WTC11 (cell line): Measurements from ENCODE around the gene AVEN. TPM values are rescaled to one million over a fixed set of nuclear protein-coding genes. Genes with fewer than 3 reads are reported as not detected.

ENCODE experiments used
- ATAC-seq: fragments of 200-7000 bp; cut with Tn5 transposase; 2 replicates; pipeline ENCODE4 v1.10.0; 2021; ENCODE audit warnings: mild to moderate bottlenecking, moderate library complexity
- CTCF ChIA-PET: fragments of 300-600 bp; sonication (Branson Sonifier 250); formaldehyde crosslinking; loops from one replicate; lab custom pipeline; 2021; ENCODE audit warnings: antibody characterized with exemption; lab: Charles Lee
- POLR2A ChIA-PET: fragments of 350-600 bp; sonication (Branson Sonifier 250); formaldehyde crosslinking; loops from one replicate; lab custom pipeline; 2021; ENCODE audit warnings: antibody characterized with exemption; lab: Charles Lee
- DNase-seq: peaks from one replicate; pipeline ENCODE4 v3.0.0; 2021; ENCODE audit warnings: low spot score
- H3K27ac Mint-ChIP-seq: 2 replicates; pipeline ENCODE4 v1.8.0; 2021; ENCODE audit warnings: mixed read lengths
- H3K27me3 Mint-ChIP-seq: 2 replicates; pipeline ENCODE4 v1.8.0; 2021; ENCODE audit warnings: low read depth, mild to moderate bottlenecking, moderate library complexity, mixed read lengths
- H3K36me3 Mint-ChIP-seq: 2 replicates; pipeline ENCODE4 v1.8.0; 2021; ENCODE audit warnings: mixed read lengths
- H3K4me1 Mint-ChIP-seq: 2 replicates; pipeline ENCODE4 v1.8.0; 2022; ENCODE audit warnings: mixed read lengths
- H3K4me3 Mint-ChIP-seq: 2 replicates; pipeline ENCODE4 v1.8.0; 2021; ENCODE audit warnings: mild to moderate bottlenecking, moderate library complexity, mixed read lengths
- H3K9me3 Mint-ChIP-seq: 2 replicates; pipeline ENCODE4 v1.8.0; 2021; ENCODE audit warnings: mixed read lengths
- CBFB ChIP-seq: sonication (generic); formaldehyde crosslinking; IDR thresholded peaks from 2 replicates; pipeline ENCODE4 v1.8.1; 2022; ENCODE audit warnings: mild to moderate bottlenecking, low read depth, missing genetic modification reagents
- CREB1 ChIP-seq: sonication (generic); formaldehyde crosslinking; IDR thresholded peaks from 2 replicates; pipeline ENCODE4 v1.8.0; 2023; ENCODE audit warnings: mild to moderate bottlenecking, missing genetic modification reagents
- CTCF ChIP-seq: fragments of 200-600 bp; IDR thresholded peaks from 2 replicates; pipeline ENCODE4 v1.8.0; 2022; ENCODE audit warnings: antibody characterized with exemption
- E2F1 ChIP-seq: sonication (generic); formaldehyde crosslinking; IDR thresholded peaks from 2 replicates; pipeline ENCODE4 v1.8.0; 2022; ENCODE audit warnings: mild to moderate bottlenecking, missing genetic modification reagents
- ELF4 ChIP-seq: sonication (generic); formaldehyde crosslinking; IDR thresholded peaks from 2 replicates; pipeline ENCODE4 v1.8.1; 2022; ENCODE audit warnings: low read depth, mild to moderate bottlenecking, moderate library complexity, missing genetic modification reagents
- ETV6 ChIP-seq: sonication (generic); formaldehyde crosslinking; IDR thresholded peaks from 2 replicates; pipeline ENCODE4 v1.8.1; 2022; ENCODE audit warnings: mild to moderate bottlenecking, missing genetic modification reagents
- FOXJ3 ChIP-seq: sonication (generic); formaldehyde crosslinking; IDR thresholded peaks from 2 replicates; pipeline ENCODE4 v1.9.0; 2021; ENCODE audit warnings: missing genetic modification reagents, mild to moderate bottlenecking, borderline replicate concordance
- GABPB1 ChIP-seq: sonication (generic); formaldehyde crosslinking; IDR thresholded peaks from 2 replicates; pipeline ENCODE4 v1.8.1; 2023; ENCODE audit warnings: mild to moderate bottlenecking, missing genetic modification reagents
- GRHL2 ChIP-seq: fragments of 250-450 bp; sonication (Bioruptor Pico); IDR thresholded peaks from 2 replicates; pipeline ENCODE4 v1.8.0; 2022; ENCODE audit warnings: mild to moderate bottlenecking, moderate library complexity; ENCODE audit not compliant: insufficient replicate concordance, severe bottlenecking
- HMGA2 ChIP-seq: fragments of 250-450 bp; sonication (Bioruptor Pico); IDR thresholded peaks from 2 replicates; pipeline ENCODE4 v1.4.0; 2021; ENCODE audit warnings: mild to moderate bottlenecking, moderate library complexity
- JUN ChIP-seq: sonication (generic); formaldehyde crosslinking; IDR thresholded peaks from 2 replicates; pipeline ENCODE4 v1.8.0; 2023; ENCODE audit warnings: mild to moderate bottlenecking, missing genetic modification reagents
- MAX ChIP-seq: sonication (generic); formaldehyde crosslinking; IDR thresholded peaks from 2 replicates; pipeline ENCODE4 v1.8.0; 2022; ENCODE audit warnings: mild to moderate bottlenecking, missing genetic modification reagents
- MYBL2 ChIP-seq: sonication (generic); formaldehyde crosslinking; IDR thresholded peaks from 2 replicates; pipeline ENCODE4 v1.8.1; 2023; ENCODE audit warnings: mild to moderate bottlenecking, moderate library complexity, missing genetic modification reagents
- NR1H2 ChIP-seq: sonication (generic); formaldehyde crosslinking; IDR thresholded peaks from 2 replicates; pipeline ENCODE4 v1.9.0; 2021; ENCODE audit warnings: mild to moderate bottlenecking, moderate library complexity, missing genetic modification reagents
- NR2C2 ChIP-seq: sonication (generic); formaldehyde crosslinking; IDR thresholded peaks from 2 replicates; pipeline ENCODE4 v1.8.0; 2022; ENCODE audit warnings: mild to moderate bottlenecking, missing genetic modification reagents
- NR3C1 ChIP-seq: sonication (generic); formaldehyde crosslinking; conservative IDR thresholded peaks from 2 replicates; pipeline ENCODE4 v1.8.1; 2023; ENCODE audit warnings: low read depth, mild to moderate bottlenecking, missing genetic modification reagents
- OVOL2 ChIP-seq: fragments of 250-450 bp; sonication (Bioruptor Pico); IDR thresholded peaks from 2 replicates; pipeline ENCODE4 v1.9.0; 2021; ENCODE audit warnings: mild to moderate bottlenecking, borderline replicate concordance
- PRDM15 ChIP-seq: sonication (generic); formaldehyde crosslinking; IDR thresholded peaks from 2 replicates; pipeline ENCODE4 v1.8.0; 2022; ENCODE audit warnings: missing genetic modification reagents
- SMAD3 ChIP-seq: sonication (generic); formaldehyde crosslinking; IDR thresholded peaks from 2 replicates; pipeline ENCODE4 v1.8.0; 2022; ENCODE audit warnings: missing genetic modification reagents, mild to moderate bottlenecking, borderline replicate concordance
- SMAD4 ChIP-seq: sonication (generic); formaldehyde crosslinking; IDR thresholded peaks from 2 replicates; pipeline ENCODE4 v1.8.0; 2022; ENCODE audit warnings: mild to moderate bottlenecking, missing genetic modification reagents
- SOX15 ChIP-seq: fragments of 250-450 bp; sonication (Bioruptor Pico); IDR thresholded peaks from 2 replicates; pipeline ENCODE4 v1.9.0; 2021; ENCODE audit warnings: mild to moderate bottlenecking
- ZNF138 ChIP-seq: sonication (generic); formaldehyde crosslinking; conservative IDR thresholded peaks from 2 replicates; pipeline ENCODE4 v1.8.1; 2022; ENCODE audit warnings: mild to moderate bottlenecking, moderate library complexity, missing genetic modification reagents
- ZNF263 ChIP-seq: sonication (generic); formaldehyde crosslinking; IDR thresholded peaks from 2 replicates; pipeline ENCODE4 v1.8.1; 2022; ENCODE audit warnings: low read depth, mild to moderate bottlenecking, moderate library complexity, missing genetic modification reagents
- ZNF396 ChIP-seq: fragments of 250-450 bp; sonication (Bioruptor Pico); IDR thresholded peaks from 2 replicates; pipeline ENCODE4 v1.8.0; 2021; ENCODE audit warnings: mild to moderate bottlenecking, moderate library complexity, borderline replicate concordance
- ZNF423 ChIP-seq: fragments of 250-450 bp; sonication (Bioruptor Pico); IDR thresholded peaks from 2 replicates; pipeline ENCODE4 v2.1.2; 2022; ENCODE audit warnings: mild to moderate bottlenecking, moderate library complexity
- total RNA-seq: library from RNA; stranded (reverse); gene quantifications from 3 replicates; pipeline ENCODE4 v1.2.3, GENCODE V29; 2021
- TF ChIP-seq, protein P1 (sequence below): sonication (generic); formaldehyde crosslinking; conservative IDR thresholded peaks from 2 replicates; pipeline ENCODE4 v1.8.1; 2022; ENCODE audit warnings: mild to moderate bottlenecking, missing genetic modification reagents
- TF ChIP-seq, protein P2 (sequence below): sonication (generic); formaldehyde crosslinking; IDR thresholded peaks from 2 replicates; pipeline ENCODE4 v1.8.1; 2023; ENCODE audit warnings: mild to moderate bottlenecking, missing genetic modification reagents
- TF ChIP-seq, protein P3 (sequence below): sonication (generic); formaldehyde crosslinking; IDR thresholded peaks from 2 replicates; pipeline ENCODE4 v1.8.1; 2022; ENCODE audit warnings: missing genetic modification reagents, borderline replicate concordance

The AVEN gene
- total RNA-seq, 1 experiment from 2014 or later, result 12.4 TPM

GRCh38 chr15:33823119-33823518 lies 215.9 kb downstream of the AVEN start:
- DNase-seq (no peak), ATAC-seq (no peak)
- Mint-ChIP-seq H3K9me3 (peaks cover 2% of the 10 kb centered on the region), H3K36me3 (no peaks in the 10 kb centered on the region), H3K4me1 (peaks cover 19% of the 10 kb centered on the region), H3K4me3 (no peak overlapping the region), H3K27me3 (no peaks in the 10 kb centered on the region; the same call in 1 of the 2 replicates), H3K27ac (no peak overlapping the region)
- ChIA-PET CTCF (interaction anchor here (1.1 kb wide), 1 partner anchor 85 kb away, joined by 3 read pairs; no protein-coding TSS in a partner anchor), POLR2A (no interaction called here)
- TF ChIP-seq GRHL2 (CRISPR knock-in tag) (no peak), NR2C2 (no peak), GABPB1 (CRISPR knock-in tag) (no peak), HMGA2 (CRISPR knock-in tag) (no peak), CTCF (no peak), SMAD4 (no peak), SOX15 (no peak), JUN (no peak), ETV6 (CRISPR knock-in tag) (no peak), CBFB (CRISPR knock-in tag) (no peak), ZNF263 (CRISPR knock-in tag) (no peak), MAX (CRISPR knock-in tag) (no peak), ELF4 (CRISPR knock-in tag) (no peak)
- TF ChIP-seq, protein P1, sequence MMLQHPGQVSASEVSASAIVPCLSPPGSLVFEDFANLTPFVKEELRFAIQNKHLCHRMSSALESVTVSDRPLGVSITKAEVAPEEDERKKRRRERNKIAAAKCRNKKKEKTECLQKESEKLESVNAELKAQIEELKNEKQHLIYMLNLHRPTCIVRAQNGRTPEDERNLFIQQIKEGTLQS (CRISPR knock-in tag), result no peak
- TF ChIP-seq, protein P2, sequence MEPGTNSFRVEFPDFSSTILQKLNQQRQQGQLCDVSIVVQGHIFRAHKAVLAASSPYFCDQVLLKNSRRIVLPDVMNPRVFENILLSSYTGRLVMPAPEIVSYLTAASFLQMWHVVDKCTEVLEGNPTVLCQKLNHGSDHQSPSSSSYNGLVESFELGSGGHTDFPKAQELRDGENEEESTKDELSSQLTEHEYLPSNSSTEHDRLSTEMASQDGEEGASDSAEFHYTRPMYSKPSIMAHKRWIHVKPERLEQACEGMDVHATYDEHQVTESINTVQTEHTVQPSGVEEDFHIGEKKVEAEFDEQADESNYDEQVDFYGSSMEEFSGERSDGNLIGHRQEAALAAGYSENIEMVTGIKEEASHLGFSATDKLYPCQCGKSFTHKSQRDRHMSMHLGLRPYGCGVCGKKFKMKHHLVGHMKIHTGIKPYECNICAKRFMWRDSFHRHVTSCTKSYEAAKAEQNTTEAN (CRISPR knock-in tag), result no peak

GRCh38 chr15:33822479-33822878 lies 216.5 kb downstream of the AVEN start:
- POLR2A ChIA-PET, result no interaction called here
- no peak overlapping the region for H3K27ac Mint-ChIP-seq
- H3K36me3 Mint-ChIP-seq, result no peaks in the 10 kb centered on the region
- no peak for DNase-seq
- H3K4me3 Mint-ChIP-seq, result no peak overlapping the region
- peaks cover 19% of the 10 kb centered on the region for H3K4me1 Mint-ChIP-seq
- H3K9me3 Mint-ChIP-seq, result no peaks in the 10 kb centered on the region
- CTCF ChIA-PET, result interaction anchor here (1.1 kb wide), 1 partner anchor 84 kb away, joined by 3 read pairs; no protein-coding TSS in a partner anchor
- ATAC-seq, result no peak
- no peaks in the 10 kb centered on the region; the same call in 1 of the 2 replicates for H3K27me3 Mint-ChIP-seq
- no peak for TF ChIP-seq GABPB1 (CRISPR knock-in tag)
- no peak for TF ChIP-seq JUN
- TF ChIP-seq, protein P3, sequence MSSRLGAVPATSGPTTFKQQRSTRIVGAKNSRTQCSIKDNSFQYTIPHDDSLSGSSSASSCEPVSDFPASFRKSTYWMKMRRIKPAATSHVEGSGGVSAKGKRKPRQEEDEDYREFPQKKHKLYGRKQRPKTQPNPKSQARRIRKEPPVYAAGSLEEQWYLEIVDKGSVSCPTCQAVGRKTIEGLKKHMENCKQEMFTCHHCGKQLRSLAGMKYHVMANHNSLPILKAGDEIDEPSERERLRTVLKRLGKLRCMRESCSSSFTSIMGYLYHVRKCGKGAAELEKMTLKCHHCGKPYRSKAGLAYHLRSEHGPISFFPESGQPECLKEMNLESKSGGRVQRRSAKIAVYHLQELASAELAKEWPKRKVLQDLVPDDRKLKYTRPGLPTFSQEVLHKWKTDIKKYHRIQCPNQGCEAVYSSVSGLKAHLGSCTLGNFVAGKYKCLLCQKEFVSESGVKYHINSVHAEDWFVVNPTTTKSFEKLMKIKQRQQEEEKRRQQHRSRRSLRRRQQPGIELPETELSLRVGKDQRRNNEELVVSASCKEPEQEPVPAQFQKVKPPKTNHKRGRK, result no peak
- no peak for TF ChIP-seq CREB1
- TF ChIP-seq FOXJ3 (CRISPR knock-in tag), result no peak
- TF ChIP-seq NR1H2 (CRISPR knock-in tag), result no peak
- no peak for TF ChIP-seq OVOL2
- TF ChIP-seq SMAD3 (CRISPR knock-in tag), result no peak
- no peak for TF ChIP-seq PRDM15
- TF ChIP-seq NR3C1 (CRISPR knock-in tag), result no peak
- no peak for TF ChIP-seq ZNF423
- no peak for TF ChIP-seq ZNF396
- no peak for TF ChIP-seq MYBL2 (CRISPR knock-in tag)
- no peak for TF ChIP-seq E2F1 (CRISPR knock-in tag)
- TF ChIP-seq ZNF138 (CRISPR knock-in tag), result no peak
- no peak for TF ChIP-seq ELF4 (CRISPR knock-in tag)
